IMR-90 (cell line): ENCODE measurements around the gene LYPD6B.

ENCODE experiments used
- BHLHE40 ChIP-seq: fragments of 150-350 bp; IDR thresholded peaks from 2 replicates; pipeline ENCODE4 v1.6.1; 2016; ENCODE audit warnings: mild to moderate bottlenecking, low read depth, low read length
- CHD1 ChIP-seq: IDR thresholded peaks from 2 replicates; pipeline ENCODE4 v1.6.1; 2012; ENCODE audit warnings: low read depth, low read length, improper control_type of control experiment
- CTCF ChIP-seq: conservative IDR thresholded peaks from 2 replicates; pipeline ENCODE4 v1.5.1; 2012; ENCODE audit warnings: mild to moderate bottlenecking, low read depth, low read length, improper control_type of control experiment
- MAZ ChIP-seq: IDR thresholded peaks from 2 replicates; pipeline ENCODE4 v1.6.1; 2012; ENCODE audit warnings: low read depth, mild to moderate bottlenecking, low read length, improper control_type of control experiment, moderate library complexity, borderline replicate concordance
- POLR2A ChIP-seq: IDR thresholded peaks from 2 replicates; pipeline ENCODE4 v1.6.1; 2012; ENCODE audit warnings: mild to moderate bottlenecking, low read depth, low read length
- RAD21 ChIP-seq: IDR thresholded peaks from 2 replicates; pipeline ENCODE4 v1.6.1; 2012; ENCODE audit warnings: low read length, improper control_type of control experiment
- RCOR1 ChIP-seq: IDR thresholded peaks from 2 replicates; pipeline ENCODE4 v1.6.1; 2012; ENCODE audit warnings: mild to moderate bottlenecking, low read length, improper control_type of control experiment; ENCODE audit not compliant: insufficient replicate concordance
- SMC3 ChIP-seq: fragments of 150-350 bp; IDR thresholded peaks from 2 replicates; pipeline ENCODE4 v1.6.1; 2016; ENCODE audit warnings: low read depth, mild to moderate bottlenecking, antibody characterized with exemption, low read length, moderate library complexity
- USF2 ChIP-seq: fragments of 150-350 bp; IDR thresholded peaks from 2 replicates; pipeline ENCODE4 v1.6.1; 2017; ENCODE audit warnings: mild to moderate bottlenecking, antibody characterized with exemption, low read length, low read depth

GRCh38 chr2:149018981-149019380 lies 19.5 kb upstream of the LYPD6B start:
- TF ChIP-seq POLR2A = no peak
- no peak for TF ChIP-seq BHLHE40
- no peak for TF ChIP-seq CTCF
- TF ChIP-seq RCOR1 = no peak
- TF ChIP-seq USF2 = no peak
- TF ChIP-seq MAZ = no peak
- no peak for TF ChIP-seq SMC3
- TF ChIP-seq CHD1 = no peak
- no peak for TF ChIP-seq RAD21
